ENCODE data around the gene BFSP1.

The BFSP1 gene

DNA sequence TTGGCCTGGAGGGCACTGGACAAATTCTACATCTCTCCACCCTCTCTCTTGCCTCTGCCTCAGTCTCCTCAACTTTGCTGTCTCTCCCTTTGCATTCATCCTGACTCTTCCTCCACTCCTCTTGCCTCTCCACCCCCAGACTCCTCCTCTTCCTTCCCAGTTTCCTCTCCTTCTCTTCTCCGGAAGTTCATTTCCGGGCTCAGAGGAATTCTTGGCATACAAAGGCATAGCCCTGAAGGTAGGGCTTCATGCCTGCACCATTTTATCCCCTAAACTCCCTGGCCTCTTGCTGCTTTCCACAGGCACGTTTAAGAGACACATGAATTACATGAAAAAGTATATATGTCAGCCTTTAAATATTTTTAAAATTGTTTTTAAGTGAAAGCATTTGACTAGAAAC lies 10.6 kb downstream of the BFSP1 start:
- Histone ChIP-seq H3K36me3 (no peaks in the 10 kb centered on the region), H3K9me3 (no peaks in the 10 kb centered on the region), H3K27ac (no peak overlapping the region), H3K4me1 (no peaks in the 10 kb centered on the region), H3K4me3 (no peak overlapping the region), H3K27me3 (no peaks in the 10 kb centered on the region)
- no peak for DNase-seq
- TF ChIP-seq, protein P1, sequence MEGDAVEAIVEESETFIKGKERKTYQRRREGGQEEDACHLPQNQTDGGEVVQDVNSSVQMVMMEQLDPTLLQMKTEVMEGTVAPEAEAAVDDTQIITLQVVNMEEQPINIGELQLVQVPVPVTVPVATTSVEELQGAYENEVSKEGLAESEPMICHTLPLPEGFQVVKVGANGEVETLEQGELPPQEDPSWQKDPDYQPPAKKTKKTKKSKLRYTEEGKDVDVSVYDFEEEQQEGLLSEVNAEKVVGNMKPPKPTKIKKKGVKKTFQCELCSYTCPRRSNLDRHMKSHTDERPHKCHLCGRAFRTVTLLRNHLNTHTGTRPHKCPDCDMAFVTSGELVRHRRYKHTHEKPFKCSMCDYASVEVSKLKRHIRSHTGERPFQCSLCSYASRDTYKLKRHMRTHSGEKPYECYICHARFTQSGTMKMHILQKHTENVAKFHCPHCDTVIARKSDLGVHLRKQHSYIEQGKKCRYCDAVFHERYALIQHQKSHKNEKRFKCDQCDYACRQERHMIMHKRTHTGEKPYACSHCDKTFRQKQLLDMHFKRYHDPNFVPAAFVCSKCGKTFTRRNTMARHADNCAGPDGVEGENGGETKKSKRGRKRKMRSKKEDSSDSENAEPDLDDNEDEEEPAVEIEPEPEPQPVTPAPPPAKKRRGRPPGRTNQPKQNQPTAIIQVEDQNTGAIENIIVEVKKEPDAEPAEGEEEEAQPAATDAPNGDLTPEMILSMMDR (IDR thresholded peaks at IDR 0.05), result no peak
- intact Hi-C loops (cut with DNase I; ENCODE audit: low total_unique reads), result no loop called here

DNA sequence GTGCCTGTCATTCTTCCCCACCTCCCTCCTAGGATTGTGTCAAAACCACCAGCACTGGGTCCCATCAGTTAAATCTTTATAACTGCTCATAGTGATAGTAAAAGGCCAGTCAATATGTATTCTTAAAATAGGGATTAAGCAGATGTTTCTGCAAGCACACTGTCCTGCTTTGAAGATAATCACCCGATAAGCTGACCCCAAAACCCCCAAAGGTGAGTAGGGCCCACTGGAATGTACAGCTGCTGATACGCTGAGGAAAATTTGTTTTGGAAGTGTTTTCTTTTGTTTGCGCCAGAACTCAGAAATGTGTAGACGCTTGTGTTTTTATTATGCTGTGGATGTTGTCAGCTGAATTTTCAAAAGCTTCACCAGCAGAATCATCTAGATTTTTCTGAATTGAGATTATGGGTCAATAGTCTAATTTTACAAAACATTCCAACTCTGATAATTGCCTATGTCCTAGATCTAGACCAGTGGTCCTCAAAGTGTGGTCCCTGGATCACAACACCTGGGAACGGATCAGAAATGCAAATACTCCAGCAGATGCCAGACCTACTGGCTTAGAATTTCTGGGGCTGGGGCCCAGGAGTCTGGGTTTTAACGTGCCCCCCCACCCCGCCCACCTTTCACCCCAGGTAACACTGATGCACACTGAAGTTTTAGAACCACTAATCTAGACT lies 11.4 kb downstream of the BFSP1 start:
- no peaks in the 10 kb centered on the region for H3K4me1 ChIP-seq
- H3K36me3 ChIP-seq, result no peaks in the 10 kb centered on the region
- H3K4me3 ChIP-seq, result no peak overlapping the region
- H3K27ac ChIP-seq, result no peak overlapping the region
- no peaks in the 10 kb centered on the region for H3K9me3 ChIP-seq
- no peak for DNase-seq
- H3K27me3 ChIP-seq, result no peaks in the 10 kb centered on the region
- TF ChIP-seq, protein P1 (IDR thresholded peaks at IDR 0.05), result no peak
- intact Hi-C loops (cut with DNase I; ENCODE audit: low total_unique reads), result no loop called here

DNA sequence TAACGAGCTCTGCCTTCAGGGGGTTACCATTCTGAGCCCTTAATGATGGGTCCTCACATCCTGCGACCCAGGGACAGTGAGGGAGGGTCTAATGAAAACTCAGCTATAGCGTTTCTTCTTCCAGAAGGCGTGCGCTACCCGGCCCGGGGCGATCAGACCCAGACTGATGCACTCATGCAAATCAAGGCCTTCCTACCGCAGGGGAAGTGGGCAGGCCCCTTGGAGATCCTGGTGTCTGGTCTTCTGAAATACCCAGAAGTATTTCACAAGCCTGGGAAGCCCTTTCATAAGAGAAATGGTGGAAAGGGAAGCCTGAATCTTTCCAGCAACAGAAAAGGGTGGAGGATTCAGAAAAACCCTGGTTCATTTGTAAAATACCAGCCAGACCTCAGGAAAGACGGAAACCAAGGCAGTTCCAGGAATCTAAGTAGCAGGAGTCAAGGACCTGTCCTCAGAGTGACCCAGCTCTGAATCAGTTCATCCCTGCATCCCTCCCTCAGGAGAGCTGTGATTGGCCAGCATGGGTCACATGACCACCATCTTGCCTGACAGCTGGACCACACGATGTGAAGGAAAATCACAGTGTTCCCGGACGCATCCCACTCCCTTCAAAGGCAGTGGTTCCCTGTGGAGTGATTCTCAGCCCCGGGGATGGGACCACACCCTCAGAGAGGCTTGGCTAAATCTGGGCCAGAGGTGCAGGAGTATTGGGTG lies 12.7 kb downstream of the BFSP1 start:
- Histone ChIP-seq H3K27me3 (no peaks in the 10 kb centered on the region), H3K4me3 (no peak overlapping the region), H3K36me3 (no peaks in the 10 kb centered on the region), H3K4me1 (no peaks in the 10 kb centered on the region), H3K27ac (no peak overlapping the region), H3K9me3 (no peaks in the 10 kb centered on the region)
- no peak for DNase-seq
- TF ChIP-seq, protein P1 (IDR thresholded peaks at IDR 0.05), result no peak
- intact Hi-C loops (cut with DNase I; ENCODE audit: low total_unique reads), result no loop called here

DNA sequence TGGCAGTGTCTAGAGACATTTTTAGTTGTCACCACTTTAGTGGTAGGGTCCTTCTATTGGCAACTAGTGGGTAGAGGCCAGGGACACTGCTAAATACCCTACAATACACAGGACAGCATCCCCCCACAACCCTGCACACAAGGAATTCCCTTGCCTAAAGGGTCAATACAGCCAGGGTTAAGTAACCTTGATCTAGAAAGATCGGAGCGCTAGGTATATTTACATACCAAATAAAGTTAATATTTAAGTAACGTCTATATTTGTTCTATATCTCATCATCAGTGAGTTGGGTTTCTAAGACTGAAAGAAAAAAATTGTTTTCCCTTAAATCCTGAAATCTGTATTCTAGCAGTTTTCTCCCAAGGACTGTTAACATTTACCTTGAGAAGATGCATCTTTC lies 16.1 kb downstream of the BFSP1 start:
- no peak for DNase-seq

DNA sequence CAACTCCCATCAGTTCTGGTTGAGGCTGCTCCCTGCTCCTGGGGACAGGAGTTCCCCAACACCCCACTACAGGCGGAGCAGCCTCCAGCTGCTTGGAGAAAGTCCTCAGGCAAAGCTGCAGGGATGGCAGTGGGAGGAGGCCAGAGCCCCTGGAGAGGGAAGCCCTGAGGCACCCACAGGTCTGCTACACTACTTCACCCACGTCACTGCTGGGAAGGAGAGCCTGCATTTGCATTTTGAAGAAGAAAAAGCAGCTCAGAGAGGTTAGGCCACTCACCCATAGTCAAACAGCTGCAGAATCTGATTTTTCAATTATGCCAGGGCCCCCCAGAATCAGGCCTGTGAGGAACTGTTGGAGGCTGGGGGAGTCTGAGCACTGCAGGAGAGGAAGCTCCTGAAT lies 17.2 kb downstream of the BFSP1 start:
- TF ChIP-seq, protein P1 (IDR thresholded peaks at IDR 0.05), result no peak
- no peaks in the 10 kb centered on the region for H3K27me3 ChIP-seq
- no peak for DNase-seq
- no peak overlapping the region for H3K27ac ChIP-seq
- no peak overlapping the region for H3K4me3 ChIP-seq
- no peaks in the 10 kb centered on the region for H3K4me1 ChIP-seq
- no peaks in the 10 kb centered on the region for H3K9me3 ChIP-seq
- no peaks in the 10 kb centered on the region for H3K36me3 ChIP-seq
- intact Hi-C loops (cut with DNase I; ENCODE audit: low total_unique reads), result no loop called here

More for the DNA sequence above, 16.1 kb downstream of the BFSP1 start:
- intact Hi-C loops (cut with DNase I; ENCODE audit: low total_unique reads), result no loop called here
- H3K27ac ChIP-seq, result no peak overlapping the region
- TF ChIP-seq, protein P1 (IDR thresholded peaks at IDR 0.05), result no peak
- H3K4me1 ChIP-seq, result no peaks in the 10 kb centered on the region
- no peaks in the 10 kb centered on the region for H3K9me3 ChIP-seq
- no peak overlapping the region for H3K4me3 ChIP-seq
- H3K27me3 ChIP-seq, result no peaks in the 10 kb centered on the region
- no peaks in the 10 kb centered on the region for H3K36me3 ChIP-seq
